Stimulated activated CD4-positive, alpha-beta T cell treated with anti-CD3 and anti-CD28 coated beads, Interleukin-2, amount 100 ng/mL, for 4 hours (primary cell): ENCODE results near the gene LHFPL5.

Source experiments
- DNase-seq: peaks from one replicate; pipeline ENCODE4 v3.0.0-alpha.2; 2020; ENCODE audit warnings: low read depth

LHFPL5 gene

DNA sequence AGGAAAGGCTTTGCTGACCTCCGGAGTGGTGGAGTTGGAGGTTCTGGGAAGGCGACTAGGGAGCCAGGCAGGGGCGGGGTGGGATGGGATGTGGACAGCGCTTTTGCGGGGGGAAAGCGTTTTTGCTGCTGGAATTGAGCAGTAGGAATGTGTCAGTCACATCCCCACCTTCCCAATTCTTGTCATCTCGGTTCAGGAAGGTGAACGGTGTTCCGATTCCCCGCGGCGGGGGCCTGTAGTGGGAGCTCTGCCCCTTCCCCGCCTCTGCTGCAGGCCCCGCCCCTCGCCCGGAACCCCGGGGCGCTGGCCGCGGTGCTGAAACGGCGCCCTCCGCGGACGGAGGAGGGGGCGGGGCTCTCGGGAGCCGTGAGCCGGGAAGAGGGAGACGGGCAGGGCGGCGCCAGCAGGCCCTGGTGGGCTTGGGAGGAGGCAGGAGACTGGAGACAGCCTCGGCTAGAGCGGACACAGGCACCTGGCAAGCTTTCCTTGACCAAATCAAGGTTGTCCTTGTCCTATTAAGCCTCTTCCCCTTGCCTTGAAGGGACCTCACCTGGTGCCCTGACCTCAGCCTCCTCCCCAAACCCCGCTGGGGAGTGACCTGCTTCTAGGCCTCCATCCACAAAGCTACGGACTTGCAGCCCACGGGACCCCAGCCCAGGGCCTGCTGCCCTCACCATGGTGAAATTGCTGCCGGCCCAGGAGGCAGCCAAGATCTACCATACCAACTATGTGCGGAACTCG lies at the start of gene LHFPL5:
Gene LHFPL5, plus strand, starts transcription at position 357 of the 741 bp plus-strand sequence. Its CDS starts 319 bp downstream, at position 676.
- no peak for DNase-seq

DNA sequence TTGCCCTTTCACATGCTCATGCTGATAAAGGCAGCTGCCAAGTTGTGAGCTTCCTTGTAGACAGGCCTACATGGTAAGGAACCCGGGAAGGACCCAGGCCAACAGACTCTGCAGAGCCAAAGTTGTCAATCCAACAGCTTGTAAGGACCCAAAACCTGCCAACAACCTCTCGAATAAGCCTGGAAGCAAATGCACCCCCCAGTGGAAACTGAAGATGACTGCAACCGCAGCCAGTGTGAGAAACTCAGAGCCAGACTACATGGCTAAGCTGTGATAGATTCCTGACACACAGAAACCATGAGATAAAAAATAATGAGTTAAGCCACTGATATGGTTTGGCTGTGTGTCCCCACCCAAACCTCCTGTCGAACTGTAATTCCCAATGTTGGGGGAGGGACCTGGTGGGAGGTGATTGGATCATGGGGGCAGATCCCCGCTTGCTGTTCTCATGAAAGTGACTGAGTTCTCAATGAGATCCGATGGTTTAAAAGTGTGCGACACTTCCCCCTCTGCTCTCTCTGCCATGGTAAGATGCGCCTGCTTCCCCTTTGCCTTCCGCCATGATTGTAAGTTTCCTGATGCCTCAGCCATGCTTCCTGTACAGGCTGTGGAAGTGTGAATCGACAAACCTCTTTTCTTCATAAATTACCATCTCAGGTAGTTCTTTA lies 47.6 kb upstream of the LHFPL5 start:
- no peak for DNase-seq

DNA sequence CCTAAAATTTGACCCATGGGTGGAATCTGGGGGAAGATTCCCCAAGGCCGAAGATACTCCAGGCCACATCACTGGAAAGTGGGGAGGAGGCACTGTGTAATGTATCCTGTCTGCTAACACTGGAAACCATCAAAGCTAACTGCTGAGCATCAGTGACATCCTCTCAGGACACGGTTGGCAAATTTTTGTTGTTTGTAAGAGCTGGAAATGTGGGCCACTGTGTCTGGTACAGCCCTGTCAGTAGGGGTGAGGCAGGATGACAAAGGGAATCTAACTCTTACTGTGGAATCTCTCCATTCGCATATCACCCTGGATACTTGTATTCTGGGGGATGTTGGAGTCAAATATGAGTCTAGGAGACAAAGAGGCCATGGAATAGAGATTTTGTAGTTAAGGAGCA lies 45.7 kb upstream of the LHFPL5 start:
- DNase-seq, result no peak

DNA sequence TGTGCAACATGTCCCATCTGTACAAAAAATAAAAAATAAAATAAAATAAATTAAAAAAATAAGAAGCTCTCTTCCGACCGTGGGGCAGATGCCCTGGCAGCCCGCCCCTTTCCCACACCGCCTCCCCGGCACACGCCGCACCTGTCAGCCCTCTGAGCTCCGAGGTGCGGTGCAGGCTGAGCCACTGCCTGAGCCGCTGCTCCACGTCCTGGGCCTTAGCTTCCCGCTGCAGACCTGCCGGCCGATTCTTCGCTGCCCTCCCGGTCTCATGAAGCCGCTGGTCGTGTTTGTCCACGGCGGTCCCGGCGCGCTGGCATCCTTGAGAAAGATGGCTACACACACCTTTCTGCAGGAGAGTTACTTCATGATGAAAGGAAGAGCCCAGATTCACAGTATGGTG lies 39.4 kb upstream of the LHFPL5 start:
- no peak for DNase-seq

DNA sequence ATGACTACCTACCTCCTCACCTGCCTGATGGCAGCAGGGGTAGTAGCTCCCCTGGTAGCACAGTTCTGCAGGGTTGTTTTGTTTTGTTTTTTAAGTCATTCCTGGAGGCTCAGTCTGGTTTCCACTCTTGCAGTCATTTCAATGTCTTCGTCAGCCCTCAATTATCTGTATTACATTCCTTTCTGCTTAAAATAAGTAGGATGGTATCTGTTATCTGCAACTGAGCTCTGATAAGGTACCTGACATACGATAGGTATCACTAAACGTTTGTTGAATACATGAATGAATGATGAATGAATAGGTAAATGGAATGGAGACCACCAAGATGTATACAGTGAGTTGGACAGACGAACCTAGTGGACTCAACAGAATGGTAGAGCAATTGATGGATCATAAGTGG lies 35.9 kb upstream of the LHFPL5 start:
- no peak for DNase-seq

DNA sequence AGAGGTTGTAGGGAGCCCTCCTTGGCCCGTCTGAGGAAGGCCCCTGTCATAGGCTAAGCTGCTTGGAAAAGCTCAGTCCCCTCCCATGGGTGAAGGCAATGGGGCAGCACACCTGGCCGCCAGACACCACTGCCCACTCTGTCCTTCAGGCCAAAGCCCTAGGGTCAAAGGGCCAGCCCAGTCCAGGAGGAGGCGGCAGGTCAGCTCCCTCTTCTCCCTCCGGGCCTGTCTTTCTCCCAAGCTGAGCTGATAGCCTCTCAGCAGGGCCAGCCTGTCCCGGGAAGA lies 33.9 kb upstream of the LHFPL5 start:
- no peak for DNase-seq

DNA sequence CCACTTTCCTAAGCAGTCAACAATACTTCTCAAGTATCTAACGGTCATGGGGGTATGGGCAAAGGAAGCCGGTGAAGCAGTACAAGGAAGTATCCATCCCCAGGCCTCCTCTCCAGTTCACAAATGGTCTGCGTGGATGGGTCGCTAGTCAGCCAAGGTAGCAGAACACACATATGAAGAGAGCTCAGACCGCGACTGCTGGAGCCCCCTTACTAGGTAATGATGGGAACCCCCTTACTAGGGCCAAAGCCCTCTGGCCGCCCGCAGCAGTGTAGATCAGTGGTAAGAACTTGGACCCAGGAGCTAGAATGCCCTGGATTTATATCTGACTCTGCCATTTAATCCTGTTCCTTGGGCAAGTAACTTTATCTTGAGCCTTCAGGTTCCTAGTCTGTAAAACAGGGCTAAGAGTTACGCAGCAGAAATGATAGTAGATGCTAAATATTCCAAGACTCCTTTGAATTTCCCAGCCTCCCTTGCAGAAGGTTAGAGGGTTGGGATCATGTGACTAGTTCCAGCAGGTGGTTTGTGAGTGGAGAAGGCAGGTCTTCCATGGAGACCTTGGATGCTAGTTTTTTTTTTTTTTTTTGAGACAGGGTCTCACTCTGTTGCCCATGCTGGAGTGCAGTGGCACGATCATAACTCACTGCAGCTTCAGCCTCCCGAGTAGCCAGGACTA lies 30.9 kb upstream of the LHFPL5 start:
- no peak for DNase-seq

DNA sequence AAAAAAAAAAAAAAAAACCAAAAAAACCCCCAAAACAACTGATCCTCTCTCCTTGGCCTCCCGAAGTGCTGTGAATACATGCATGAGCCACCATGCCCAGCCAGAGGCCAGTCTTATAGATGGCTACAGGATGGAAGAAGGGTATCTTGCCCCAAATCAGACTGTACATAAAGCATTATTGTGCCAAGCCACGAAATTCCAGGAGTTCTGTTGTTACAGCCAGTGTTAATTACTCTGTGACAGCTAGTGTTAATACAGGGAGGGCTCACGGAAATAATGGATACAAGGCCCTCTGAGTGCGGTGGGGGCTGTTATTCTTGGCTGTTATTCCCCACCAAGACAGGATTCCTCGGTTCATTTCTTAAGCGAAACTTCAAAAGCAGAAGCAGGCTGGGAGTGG lies 30.1 kb upstream of the LHFPL5 start:
- DNase-seq, result no peak

DNA sequence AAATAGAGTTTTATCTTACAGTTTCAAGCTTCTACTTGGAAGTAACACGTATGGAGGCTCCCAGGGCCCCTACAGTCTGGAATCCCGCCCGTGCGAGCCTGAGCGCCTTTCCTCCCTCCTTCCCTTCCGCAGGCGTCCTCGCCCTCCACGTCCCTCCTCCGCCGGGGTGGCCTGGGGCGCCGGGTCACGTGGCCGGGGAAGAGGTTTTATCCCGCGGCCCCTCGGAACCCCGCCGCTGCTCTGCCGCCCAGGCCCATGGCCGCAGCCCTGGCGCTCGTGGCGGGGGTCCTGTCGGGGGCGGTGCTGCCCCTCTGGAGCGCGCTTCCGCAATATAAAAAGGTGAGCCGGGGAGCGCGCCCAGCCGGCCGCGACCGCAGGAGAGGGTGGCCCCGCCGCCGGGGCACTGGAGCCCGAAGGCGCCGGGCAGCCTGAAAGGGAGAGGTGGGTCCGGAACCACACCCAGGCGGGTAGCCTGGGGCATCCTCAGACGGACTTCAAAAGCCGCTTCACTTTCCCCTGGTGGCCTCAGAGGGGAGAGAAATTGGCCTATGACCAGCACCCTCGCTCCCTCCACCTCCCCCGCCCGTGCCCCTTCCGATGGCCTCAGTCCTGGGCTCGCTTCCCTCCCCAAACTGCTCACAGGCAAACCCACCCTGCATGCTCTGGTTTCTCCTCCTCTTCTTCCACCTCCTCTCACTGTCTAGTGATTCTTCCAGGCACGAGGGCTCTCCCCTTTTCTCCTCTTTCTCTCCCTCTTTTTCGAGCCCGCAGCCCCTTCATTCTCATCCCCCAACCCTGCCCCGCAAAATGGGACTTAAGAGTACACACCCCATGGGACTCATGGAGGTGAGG lies 28.6 kb upstream of the LHFPL5 start, which contains the start of gene CLPSL2:
Gene CLPSL2, plus strand, starts transcription at position 235 of the 852 bp plus-strand sequence. Its CDS starts 21 bp downstream, at position 256.
- DNase-seq, result no peak

DNA sequence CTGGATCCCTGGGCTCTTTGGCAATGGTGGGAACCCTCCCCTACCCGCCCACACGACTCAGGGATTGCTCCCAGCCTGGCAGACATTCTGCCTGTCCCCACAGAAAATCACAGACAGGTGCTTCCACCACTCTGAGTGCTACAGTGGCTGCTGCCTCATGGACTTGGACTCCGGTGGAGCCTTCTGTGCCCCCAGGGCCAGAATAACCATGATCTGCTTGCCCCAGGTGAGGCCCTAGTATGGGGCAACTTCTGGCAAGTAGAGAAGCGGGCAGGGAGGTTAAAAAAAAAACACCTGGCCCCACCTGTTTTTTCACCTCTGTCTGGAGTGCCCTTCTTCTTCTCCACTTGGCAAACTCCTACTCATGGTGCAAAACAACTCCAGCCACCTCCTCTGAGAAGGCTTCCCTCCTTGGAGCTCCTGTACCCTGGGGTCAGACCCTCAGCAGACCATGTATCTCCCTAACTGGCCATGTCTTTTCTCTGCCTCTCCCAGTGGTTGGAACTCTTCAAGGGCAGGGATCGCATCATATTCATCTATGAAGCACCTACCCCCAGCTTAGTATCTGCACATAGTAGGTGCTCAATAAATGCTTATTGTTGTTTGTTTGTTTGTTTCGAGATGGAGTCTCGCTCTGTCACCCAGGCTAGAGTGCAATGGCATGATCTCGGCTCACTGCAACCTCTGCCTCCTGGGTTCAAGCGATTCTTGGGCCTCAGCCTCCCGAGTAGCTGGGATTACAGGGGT lies 27.6 kb upstream of the LHFPL5 start:
- DNase-seq, result no peak

DNA sequence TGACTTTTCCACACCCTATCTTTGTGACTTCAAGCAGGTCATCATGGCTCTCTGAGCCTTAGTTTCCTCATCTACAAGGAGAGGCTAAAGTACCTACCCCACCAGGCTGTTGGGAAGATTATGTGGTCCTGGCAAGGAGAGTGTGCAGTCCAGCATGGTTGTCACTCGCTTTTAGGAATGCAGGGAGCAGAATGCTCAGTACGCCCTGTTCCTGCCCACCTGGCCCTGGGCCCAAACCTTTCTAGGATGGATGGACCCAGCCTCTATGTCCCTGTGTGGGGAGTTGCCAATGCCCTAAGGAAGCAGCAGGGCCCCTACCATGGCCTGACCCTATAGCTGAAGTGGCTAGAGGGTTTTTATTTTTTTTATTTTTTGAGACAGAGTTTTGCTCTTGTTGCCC lies 26.7 kb upstream of the LHFPL5 start:
- no peak for DNase-seq

DNA sequence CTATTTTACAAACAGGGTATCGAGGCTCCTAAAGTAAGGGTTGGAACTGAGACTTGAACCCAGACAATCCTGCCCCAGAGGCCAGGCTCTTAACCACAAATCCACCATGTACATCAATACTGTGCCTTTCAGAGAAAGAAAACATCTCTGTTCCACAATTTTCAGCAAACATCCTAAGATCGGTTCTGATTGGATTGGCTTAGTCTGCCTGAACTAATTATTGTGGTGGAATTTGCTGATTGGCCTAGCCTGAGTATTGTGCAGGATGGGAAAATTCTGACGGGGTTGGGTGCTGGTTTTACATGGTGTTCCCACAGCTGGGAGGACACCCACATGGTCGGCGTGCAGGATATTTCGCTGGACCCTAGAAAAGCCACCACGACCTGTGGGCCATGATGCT lies 24.4 kb upstream of the LHFPL5 start, which contains the start of gene CLPSL1:
Gene CLPSL1, plus strand, starts transcription at position 301 of the 400 bp plus-strand sequence. Its CDS starts 92 bp downstream, at position 393.
- DNase-seq, result no peak

DNA sequence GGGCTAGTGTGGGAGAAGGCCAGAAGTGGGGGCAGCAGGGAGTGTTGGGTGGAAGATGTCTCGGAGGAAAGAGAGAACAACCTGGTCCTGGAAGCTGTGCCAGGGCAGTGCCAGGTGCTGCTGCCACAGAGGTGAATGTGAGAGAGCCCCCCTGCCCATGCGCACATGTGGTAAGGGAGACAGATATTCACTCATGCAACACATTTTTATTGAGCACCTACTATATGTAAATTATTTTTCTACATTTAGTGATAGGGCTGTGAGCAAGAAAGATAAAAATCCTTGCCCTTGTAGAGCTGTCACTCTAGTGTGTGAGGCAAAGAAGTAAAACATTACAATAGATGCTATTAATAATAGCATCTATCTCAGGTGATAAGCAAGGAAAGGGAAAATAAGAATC lies 23.9 kb upstream of the LHFPL5 start:
- no peak for DNase-seq

DNA sequence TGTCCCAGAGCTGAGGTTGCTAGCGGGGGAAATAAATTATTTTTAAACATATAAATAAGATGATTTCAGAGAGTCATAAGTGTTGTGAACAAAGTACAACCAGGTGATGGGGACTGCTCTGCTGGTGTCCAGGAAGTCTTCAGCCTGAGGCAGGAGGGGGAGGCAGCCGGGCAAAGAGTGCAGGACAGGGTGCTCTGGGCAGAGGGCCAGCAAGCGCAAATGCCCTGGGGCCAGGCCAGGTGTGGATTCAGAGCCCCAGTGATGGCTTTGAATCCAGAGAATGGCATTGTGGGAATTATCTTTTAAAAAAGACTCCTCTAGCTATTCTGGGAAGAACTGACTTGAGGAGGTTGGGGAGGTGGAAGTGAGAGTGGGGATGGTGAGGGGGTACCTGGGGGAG lies 22.7 kb upstream of the LHFPL5 start:
- DNase-seq, result no peak

DNA sequence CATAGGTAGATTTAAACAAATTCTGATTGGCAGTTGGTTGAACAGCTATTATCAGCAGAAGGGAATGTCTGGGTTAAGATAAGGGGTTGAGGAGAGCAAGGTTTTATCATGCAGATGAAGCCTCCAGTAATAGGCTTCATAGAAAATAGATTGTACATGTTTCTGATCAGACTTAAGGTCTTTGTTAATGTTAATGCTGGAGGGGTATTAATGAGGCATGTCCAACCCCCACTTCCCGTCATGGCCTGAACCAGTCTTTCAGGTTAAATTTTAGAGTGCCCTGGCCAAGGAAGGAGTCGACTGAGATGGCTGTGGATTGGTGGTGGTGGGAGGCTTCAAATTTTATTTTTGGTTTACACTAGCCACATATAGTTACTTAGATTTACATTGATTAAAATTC lies 21.0 kb upstream of the LHFPL5 start:
- DNase-seq, result no peak

DNA sequence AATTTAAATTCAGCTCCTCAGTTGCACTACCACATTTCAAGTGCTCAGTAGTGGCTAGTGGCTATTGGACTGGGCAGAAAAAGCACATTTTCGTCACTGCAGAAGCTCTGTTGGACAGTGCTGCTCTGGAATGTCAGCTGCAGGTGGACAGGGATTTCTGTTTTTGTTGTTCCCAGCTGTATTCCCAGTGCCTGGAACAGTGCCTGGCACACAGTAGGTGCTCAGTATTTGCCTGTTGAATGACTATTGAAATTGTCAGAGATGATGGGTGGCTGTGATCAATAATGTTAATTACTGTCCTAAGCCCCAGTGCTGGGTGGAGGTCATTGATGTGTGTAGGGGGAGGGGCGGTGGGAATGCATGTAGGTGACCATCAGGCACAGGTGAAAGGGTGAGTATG lies 18.9 kb upstream of the LHFPL5 start:
- DNase-seq, result no peak

DNA sequence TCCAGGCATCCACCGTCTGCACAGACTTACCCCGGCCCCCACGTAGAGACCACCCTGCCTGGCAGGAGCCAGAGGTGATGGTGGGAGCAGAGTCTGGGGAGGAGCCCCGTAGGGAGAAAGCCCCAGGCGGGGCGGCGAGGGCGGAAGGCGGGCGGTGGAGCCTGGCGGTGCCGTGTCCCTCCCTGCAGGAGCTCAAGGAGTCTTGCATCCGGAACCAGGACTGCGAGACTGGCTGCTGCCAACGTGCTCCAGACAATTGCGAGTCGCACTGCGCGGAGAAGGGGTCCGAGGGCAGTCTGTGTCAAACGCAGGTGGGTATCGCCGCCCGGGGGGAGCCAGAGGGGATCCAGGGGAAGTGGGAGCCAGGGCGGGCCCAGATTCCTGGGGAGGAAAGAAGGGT lies 18.3 kb upstream of the LHFPL5 start:
- no peak for DNase-seq

DNA sequence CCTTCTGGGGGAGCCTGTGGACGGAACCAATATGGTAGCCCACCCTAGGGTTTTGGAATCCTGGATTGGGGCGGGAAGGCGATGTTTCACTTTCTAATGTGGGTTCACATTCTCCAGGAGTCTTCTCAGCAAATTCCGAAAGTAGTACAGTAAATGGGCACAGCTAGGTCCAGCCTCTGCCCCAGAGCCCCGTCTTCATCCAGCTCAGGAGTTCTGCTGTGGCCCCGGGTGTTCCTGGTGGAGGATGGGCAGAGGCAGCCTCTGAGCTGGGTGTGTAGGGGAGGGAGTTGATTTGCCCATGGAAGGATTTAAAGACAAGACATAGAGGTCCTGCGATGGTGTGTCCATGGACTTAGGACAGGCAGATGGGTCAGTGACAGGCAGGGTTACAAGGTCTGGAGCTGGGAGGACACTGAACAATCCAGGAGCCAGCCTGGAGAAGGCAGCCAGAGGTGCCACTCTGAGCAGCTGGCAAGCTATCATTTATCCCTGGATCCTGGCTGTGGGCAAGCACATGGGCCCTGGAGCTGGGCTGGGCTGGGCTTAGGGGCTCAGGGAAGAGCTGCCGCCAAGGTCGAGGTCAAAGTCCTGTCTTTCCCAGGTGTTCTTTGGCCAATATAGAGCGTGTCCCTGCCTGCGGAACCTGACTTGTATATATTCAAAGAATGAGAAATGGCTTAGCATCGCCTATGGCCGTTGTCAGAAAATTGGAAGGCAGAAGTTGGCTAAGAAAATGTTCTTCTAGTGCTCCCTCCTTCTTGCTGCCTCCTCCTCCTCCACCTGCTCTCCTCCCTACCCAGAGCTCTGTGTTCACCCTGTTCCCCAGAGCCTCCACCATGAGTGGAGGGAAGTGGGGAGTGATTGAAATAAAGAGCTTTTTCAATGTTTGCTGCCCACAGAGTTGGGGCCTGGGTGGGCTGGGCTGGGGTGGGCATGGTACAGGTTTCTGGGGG lies 17.6 kb upstream of the LHFPL5 start:
- no peak for DNase-seq

DNA sequence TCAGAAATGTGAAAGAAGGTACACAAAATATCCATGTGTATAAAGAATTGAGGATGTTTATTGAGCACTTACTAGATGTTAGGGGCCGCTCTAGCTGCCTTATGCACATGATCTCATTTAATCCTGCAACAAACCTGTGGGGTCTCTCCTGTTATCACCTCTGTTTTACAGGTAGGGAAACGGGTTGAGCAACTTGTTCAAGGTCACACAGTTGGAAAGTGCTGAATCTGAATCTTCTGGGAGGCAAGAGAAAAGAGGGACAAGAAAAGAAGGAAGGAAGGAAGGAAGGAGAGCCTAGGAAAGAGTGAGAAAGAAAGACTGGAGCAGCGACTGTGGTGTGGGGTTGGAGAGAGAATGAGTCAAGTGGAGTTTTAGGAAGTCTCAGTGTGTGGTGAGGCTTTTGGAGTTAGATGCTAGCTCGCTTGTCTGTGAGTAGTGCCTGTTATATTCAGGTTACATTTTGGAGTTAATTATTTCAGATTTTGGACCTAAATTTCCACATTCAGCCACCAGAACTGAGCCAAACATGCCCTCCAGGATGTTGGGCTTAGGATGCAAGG lies 16.6 kb upstream of the LHFPL5 start:
- no peak for DNase-seq

DNA sequence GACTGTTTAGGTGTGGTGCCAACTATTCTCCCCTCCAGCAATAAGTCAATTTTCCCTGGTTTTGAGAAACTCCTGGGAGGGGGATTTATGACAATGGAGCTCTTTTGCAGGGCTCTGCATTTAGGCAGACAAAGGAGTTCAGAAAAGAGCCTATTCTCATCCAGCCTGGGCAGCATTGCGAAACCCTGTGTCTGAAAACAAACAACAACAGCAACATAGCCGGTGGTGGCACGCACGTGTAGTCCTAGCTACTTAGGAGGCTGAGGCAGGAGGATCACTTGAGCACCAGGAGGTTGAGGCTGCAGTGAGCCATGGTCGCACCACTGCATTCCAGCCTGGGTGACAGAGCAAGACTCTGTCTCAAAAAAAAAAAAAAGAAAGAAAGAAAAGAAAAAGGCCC lies 14.5 kb upstream of the LHFPL5 start:
- no peak for DNase-seq
